Fibroblast of villous mesenchyme (primary cell): ENCODE data around the gene DUSP10. TPM values are rescaled to one million over a fixed set of nuclear protein-coding genes. Genes with fewer than 3 reads are reported as not detected.

Experiments used
- DNase-seq: peaks from one replicate; pipeline ENCODE4 v3.0.0-alpha.2; 2010; ENCODE audit warnings: low read depth
- H3K4me3 ChIP-seq: 2 replicates; pipeline ENCODE4 v1.5.1; 2011; ENCODE audit warnings: low read depth, mild to moderate bottlenecking, low read length
- total RNA-seq: library from RNA; depleted of rRNA; stranded (reverse); fragments of >200 nt; gene quantifications from 2 replicates; pipeline ENCODE4 v1.2.3, GENCODE V29; 2012
- TF ChIP-seq, protein P1 (sequence below): IDR thresholded peaks from 2 replicates; pipeline ENCODE4 v1.5.1; 2012; ENCODE audit warnings: low read depth, mild to moderate bottlenecking, low read length; ENCODE audit not compliant: insufficient read depth

Gene DUSP10
- total RNA-seq, 1 donor: 35.8 TPM

DNA sequence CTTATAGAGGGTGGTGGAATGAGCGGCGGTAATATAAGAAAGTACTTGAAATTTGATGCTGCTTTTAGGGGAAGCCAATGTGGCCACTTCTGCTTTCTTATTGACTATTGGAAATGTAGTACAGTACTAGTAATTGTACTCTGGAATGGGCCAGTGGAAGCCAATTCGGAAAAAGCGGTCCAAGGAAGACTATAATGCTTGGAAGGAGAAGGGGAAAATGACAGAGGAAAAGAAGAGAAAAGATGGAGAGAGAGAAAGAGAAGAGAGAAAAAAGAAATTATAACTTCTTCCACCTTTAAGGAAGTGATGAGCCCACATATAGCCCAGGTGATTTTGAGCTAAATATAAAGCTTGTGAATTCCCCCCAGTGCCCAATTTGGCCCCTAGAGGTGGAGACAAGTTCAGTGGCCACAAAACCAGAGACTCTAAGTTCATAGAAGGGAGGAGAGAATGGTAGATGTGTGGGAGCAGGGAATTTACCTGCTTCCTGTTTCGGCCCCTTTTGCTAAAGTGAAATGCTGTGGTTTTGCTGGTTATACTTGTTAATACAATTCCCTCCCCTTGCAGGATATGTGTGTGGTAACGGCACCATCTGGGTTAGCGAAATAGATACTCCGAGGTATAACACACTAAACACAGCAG lies 35.7 kb upstream of the DUSP10 start:
- no peak for DNase-seq
- TF ChIP-seq, protein P1, sequence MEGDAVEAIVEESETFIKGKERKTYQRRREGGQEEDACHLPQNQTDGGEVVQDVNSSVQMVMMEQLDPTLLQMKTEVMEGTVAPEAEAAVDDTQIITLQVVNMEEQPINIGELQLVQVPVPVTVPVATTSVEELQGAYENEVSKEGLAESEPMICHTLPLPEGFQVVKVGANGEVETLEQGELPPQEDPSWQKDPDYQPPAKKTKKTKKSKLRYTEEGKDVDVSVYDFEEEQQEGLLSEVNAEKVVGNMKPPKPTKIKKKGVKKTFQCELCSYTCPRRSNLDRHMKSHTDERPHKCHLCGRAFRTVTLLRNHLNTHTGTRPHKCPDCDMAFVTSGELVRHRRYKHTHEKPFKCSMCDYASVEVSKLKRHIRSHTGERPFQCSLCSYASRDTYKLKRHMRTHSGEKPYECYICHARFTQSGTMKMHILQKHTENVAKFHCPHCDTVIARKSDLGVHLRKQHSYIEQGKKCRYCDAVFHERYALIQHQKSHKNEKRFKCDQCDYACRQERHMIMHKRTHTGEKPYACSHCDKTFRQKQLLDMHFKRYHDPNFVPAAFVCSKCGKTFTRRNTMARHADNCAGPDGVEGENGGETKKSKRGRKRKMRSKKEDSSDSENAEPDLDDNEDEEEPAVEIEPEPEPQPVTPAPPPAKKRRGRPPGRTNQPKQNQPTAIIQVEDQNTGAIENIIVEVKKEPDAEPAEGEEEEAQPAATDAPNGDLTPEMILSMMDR: no peak
- no peak overlapping the region for H3K4me3 ChIP-seq

DNA sequence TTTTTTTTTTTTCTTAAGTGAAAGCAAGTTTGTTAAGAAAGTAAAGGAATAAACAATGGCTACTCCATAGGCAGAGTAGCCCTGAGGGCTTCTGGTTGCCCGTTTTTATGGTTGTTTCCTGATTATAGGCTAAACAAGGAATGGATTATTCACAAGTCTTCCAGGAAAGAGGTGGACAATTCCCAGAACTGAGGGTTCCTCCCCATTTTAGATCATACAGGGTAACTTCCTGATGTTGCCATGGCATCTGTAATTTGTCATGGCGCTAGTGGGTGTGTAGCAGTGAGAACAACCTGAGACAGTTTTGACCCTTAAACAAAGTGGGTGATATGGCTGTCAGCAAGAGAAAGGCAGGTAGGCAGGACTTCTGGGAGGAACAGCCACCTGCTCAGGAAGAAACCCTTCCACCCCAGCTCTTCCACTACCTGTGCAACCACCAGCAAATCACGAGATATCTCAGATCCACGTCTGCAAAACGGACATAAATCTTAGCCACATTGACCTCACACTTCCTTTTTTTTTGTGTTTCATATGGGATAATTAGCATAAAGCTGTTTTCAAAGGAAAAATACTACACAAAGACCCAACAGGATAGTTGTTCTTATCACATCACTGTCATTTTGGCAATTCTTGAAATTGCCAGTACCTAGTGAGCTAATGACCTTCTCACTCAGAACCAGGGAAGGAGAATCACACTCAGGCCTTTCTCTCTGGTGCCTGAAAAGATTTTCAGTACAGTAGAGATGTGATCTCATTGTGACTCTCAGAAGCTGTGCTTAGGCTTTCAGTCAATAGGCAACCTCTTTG lies 34.8 kb upstream of the DUSP10 start:
- TF ChIP-seq, protein P1: no peak
- no peak for DNase-seq
- H3K4me3 ChIP-seq: no peak overlapping the region

DNA sequence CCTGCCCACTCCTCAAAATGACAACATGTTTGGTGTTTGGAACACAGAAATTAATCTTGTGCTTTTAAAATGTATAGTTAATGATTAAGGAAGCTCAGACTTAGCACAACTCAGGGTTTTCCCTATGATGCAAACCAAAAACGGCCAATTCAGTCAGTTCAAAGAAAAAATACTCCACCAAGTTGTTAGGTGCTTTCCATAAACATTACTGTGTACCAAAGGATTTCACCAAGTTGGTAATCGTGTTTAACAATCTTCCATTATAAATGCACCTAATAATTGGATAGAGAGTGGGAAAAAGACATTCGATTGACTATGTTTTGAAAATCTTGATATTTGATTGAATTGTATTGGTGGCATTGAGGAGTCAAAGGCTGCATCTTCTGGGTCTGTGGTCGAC lies 33.3 kb upstream of the DUSP10 start:
- no peak for DNase-seq
- H3K4me3 ChIP-seq: no peak overlapping the region
- TF ChIP-seq, protein P1: no peak

DNA sequence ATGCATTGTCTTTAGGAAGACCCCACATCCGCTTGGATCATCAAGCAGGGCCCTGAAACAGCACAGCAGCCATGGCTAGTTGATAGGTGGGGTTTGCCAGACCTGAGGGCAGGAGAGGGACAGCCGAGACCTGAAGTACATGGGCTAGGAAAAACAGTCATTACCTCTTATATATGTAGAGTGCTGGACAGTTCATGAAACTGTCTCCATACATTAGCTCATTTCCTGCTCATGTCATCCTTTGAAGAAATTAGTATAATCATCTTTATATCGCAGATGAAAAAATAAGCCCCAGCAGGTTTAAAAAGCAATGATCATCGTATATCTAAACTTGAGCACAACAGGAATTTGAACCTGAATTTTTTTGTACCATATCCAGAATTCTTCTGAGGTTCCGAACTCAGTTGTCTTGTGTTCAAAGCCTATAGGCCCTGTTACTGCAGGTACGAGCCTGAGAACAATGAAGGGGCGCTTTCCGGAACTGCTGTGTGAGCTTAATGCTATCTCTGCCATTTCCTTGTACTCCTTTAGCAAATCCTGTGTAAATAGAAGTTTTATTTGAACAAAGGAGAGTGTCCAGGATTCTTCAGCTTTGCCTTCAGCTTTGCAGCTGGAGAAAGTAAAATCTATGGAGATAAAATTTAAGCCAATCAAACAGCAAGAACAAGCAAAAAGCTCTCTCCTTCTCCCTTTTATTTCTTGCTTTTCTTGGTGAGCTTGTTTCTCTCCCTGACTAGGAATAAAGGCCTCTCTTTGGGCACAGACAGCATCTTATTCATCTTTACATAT lies 32.4 kb upstream of the DUSP10 start:
- no peak overlapping the region for H3K4me3 ChIP-seq
- TF ChIP-seq, protein P1: no peak
- DNase-seq: no peak

DNA sequence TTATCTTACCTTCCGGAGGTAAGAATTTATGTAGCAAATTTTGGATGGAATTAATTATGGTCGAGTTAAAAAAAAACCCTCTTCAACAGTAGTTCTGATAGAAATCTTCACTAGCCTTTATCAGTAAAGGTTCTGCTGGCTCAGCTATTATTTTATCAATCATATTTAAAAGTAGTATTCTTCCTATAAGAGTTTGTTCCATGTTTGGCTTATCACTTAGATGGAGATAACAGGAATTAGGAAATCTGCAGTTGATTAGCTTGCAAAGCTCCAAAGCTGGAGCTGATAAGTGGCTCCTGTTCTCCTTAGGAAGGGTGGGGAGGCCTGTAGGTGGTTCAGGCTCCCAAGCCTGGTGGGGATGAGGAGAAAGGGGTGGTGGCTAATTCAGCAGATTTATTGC lies 31.5 kb upstream of the DUSP10 start:
- TF ChIP-seq, protein P1: no peak
- H3K4me3 ChIP-seq: no peak overlapping the region
- no peak for DNase-seq

DNA sequence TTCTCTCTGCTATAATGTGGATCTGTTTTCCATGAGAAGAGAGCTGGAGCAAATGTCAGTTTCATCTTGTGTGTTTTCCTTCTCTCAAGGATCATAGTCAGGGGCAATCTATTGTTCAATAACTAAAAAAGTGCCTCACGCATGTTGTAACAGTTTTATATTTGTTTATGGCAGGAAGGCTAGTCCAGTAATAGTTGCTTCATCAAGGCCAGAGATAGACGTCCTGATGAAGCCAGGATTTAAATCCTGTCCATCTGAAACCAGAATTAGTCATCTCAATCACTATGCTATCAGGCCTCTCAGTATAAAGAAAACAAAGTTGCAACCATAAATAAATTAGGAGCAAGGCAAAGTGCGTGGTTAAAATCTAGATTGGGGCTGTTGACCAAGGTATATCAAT lies 30.2 kb upstream of the DUSP10 start:
- TF ChIP-seq, protein P1: no peak
- H3K4me3 ChIP-seq: no peak overlapping the region
- DNase-seq: peak; percentile 57
